Non-pigmented ciliary epithelial cell (primary cell): ENCODE measurements around the gene FGF10.

Experiments used
- DNase-seq: peaks from one replicate; pipeline ENCODE4 v3.0.0-alpha.2; 2010; ENCODE audit warnings: low read depth

FGF10 gene

DNA sequence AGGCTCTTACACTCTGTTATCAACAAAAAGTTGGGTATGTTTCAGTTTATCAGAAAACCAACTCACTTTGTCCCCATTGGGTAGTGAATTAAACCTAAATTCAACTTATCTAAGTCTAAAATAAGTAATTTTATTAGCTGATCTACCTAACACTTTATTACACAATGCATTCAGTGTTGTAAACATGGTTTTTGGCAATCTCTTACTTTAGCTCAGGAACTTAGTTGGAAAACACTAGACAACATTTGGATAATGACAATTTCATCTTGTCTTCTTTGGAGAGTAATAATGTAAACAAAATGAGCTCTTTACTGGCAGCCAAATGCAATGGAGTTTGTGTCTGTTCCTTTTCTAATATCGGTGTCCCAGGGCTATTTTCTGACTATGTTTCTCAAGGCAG is 33.0 kb downstream of the FGF10 start:
- no peak for DNase-seq

DNA sequence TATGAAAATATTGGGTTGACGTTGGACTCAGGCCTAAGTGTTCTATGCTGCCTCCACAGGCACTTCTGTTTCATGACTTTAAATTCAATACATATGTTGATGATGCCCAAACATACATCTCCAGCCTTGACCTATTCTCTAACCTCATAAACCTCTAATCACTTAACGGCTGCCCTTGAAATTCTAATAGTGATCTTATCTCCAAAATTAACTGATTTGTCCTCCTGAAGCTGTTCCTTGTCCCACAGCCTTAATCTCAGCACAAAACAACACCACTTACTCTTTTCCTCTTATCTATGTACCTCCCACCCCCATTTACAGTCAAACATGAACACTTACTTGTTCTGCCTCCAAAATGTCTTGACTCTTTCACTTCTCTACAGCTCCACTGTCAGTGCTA is 43.3 kb downstream of the FGF10 start:
- no peak for DNase-seq

DNA sequence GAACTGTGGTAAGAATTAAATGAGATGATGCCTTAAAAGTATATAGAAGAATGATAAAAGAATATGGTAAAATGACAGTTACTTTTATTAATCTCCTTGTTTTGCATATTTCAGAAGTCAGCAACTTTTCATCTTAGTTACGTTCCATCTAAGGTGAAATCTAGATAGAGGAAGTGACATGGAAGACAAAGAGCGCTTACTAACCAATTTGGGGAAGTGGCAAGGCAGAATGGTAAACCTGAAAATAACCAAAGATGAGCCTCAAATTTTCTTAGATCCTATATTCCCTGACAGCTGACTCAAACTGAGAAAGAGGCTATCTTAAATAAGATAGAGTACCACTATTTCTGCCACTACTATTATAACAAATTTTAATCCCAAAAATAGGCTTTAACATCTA is 52.5 kb downstream of the FGF10 start:
- no peak for DNase-seq

DNA sequence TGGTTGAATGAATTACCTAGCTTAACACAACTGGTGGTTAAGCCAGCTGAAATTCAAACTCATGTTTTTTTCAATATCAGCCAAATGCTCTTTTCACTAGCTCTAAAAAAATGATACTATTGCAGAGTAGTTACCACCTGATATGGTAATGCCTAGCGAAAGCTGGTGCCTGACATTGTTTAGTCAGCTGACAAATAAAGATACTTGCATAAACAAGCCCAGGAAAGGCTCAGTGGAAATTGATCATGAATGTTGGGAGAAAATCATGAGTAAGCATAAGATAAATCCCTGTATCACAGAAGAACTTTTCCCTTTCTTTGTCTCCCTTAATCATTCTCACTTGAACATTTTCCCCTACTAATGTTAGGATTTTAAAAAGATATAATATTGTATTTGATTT is 54.6 kb downstream of the FGF10 start:
- DNase-seq, result no peak

DNA sequence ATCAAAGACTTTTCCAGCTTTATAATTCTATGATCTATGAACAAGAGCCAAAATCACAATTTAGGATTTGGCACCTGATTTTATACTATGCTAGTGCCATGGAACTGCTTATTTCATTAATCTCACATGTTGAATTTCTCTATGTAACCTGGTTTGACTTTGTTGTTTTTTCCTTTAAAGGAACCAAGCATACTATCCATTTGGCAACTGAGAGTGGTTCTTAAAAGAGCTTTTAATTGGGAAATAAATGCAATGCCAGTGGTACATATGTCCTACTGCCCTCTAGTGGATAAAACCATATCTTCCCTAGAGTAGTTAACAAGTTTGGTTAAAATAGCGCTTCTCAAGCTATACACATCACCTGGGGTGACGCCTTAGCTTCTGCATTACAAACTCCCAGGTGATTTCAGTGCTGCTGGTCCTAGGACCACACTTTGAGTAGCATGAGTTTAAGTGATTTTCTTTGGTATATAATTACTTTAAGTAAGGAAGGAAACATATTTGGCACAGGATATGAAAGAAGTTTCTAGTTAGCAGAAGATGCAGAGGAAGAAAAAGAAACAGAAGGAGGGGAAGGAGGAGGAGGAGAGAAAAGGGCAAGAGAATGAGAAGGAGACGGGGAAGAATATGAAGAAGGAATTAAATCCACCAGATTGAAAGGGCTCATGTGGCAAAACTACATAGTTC is 56.8 kb downstream of the FGF10 start:
- peak; percentile 8 for DNase-seq

DNA sequence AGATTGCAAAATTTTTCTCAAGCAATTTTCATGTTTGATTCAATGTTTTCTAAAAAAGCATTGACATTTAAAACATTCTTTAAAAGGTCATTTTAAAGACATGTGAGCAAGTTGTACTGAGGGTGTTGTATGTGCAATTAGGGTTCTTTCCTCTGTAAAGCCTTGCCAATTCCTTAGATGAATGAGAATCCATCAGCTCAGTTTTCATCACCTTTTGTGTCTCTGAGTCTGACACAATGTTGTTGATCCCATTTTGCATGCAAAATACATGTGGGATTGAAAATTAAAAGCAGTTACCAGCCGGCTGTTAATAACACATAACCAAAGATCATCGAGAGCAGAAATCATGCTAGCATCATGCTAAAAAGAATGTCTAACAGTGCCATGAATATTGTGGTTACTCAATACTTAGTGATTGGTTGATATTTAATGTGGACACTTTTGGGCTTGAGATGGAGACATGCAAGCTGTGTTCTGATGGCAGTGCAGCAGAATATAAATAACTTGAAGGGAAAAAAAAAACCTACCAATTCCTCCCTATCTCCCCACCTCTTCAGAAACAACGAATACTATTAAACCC is 57.7 kb downstream of the FGF10 start:
- DNase-seq, result no peak

DNA sequence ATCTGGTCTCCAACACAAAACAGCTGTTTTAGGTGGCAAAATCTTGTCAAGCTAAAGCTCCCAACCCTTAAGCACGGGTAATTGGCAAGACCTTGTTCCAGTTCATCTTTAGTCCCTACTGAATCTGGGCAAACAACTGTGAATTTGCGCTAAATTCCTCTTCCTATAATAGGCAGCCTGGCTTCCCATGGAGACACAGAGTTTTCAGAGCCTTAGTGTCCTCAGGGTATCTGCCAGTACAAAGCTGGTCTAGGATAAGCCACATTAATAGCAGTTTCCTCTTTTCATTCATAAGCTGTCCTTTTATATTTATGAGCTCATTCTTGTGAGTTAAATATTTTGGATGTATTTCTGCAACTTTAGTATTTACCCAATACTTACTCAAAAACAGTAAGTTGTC is 59.5 kb downstream of the FGF10 start:
- no peak for DNase-seq

DNA sequence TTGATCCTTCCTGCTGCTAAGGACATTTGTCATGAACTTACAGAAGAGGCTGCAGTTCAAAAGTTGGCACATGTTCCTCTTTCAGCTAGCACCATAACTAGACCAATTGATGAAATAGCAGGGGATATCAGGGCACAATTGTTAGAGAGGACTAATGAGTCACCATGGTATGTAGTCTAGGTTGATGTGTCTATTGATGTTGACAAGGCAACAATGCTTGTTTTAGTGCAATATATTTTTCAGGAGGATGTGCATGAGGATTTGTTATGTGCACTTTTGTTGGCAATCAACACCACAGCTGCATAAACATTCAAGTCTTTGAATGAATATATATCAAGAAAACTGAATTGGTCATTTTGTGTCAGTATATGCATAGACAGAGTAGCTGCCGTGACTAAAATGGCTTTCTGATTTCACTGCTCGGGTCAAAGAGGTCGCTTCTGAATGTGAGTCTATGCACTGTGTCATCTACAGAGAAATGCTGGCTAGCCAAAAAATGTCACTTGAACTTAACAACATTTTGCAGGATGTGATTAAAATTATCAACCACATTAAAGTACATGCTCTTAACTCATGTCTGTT is 68.0 kb downstream of the FGF10 start:
- no peak for DNase-seq

DNA sequence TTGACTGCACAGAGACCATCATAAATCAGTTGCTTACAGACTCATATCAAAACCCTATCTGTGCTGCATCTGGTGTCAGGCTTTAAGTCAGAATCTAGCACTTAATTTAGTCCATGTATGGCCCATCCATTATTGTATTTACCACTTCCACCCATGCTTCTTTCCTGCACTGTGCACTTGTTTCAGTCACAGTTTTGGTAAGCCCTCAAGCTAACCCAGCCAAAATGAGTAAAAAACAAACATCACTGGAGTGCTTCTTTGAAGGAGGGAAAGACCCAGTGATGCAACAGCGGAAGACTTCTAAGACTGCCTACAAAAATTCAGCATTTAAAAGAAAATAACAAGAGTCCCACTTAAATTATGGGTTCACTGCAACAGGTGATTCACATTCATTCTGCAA is 69.0 kb downstream of the FGF10 start:
- no peak for DNase-seq

DNA sequence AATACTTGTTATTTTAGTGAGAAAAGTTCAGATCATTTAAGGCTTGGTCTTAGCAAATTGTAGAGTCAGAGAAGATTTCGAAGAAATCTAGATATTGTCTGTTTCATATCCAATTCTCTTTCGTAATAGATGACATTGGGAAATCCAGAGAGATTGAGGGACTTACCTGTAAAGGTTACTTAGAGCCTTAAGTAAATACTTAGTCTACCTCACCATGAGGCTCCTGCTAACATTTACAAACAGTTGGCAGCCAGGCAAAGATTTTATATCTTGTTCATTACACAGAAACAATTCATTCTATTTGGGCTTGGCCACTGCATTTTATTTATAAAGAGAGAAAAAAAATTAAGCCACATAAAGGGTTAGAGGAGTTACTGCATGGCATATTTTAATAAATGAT is 70.3 kb downstream of the FGF10 start:
- no peak for DNase-seq

DNA sequence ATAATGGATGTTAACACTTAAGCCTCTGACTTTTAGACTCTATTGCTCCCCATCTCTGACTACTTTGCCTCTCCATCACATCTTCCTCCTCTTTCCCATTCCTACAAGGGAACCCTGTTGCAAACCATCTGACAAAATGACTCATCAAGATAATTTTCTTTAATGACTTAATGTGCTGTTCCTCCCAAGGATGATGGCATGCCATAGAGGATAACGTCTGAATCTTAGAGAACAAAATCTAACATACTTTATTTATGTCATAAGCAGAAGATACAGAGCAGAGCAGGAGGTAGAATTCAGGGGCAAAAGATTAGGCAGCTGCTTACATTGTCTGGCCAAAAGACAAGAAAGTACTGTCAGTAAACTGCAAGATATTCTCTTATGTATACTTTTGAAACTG is 76.8 kb downstream of the FGF10 start:
- no peak for DNase-seq

DNA sequence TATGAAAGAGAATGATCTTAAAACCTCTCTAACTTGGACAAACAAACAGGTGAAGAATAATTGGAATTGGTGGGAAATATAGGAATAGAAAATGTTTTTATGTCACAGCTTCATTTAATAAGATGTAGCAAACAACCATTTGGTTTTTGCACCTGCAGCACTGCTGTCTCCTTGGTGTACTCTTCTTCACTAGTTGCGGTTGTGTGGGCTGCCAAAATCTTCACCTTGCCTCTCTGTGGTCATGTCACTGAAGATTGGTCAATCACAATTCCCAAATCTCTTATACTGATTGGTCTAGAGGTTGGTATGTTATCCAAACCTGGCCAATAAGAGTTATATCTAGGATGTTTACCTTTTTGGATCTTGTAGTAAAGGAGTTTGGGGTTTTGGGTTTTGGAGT is 88.7 kb downstream of the FGF10 start:
- no peak for DNase-seq

DNA sequence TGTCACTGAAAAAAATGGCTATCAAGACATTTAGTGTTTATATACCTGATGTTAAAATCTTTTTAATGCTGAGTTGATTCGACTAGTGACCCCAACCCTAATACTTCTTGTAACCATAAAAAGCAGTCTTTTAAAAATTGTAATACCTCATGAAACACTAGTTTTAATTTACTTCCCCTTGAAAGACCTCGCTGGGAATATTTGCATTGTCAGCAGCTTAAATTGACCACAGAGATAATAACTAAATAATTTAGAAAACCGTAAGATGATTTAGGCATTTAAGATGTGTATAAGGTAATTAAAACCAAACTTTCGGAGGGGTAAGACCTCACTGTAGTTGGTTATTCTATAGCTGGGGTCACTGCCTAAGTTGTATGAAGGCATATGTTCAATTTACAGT is 89.8 kb downstream of the FGF10 start:
- DNase-seq, result no peak

DNA sequence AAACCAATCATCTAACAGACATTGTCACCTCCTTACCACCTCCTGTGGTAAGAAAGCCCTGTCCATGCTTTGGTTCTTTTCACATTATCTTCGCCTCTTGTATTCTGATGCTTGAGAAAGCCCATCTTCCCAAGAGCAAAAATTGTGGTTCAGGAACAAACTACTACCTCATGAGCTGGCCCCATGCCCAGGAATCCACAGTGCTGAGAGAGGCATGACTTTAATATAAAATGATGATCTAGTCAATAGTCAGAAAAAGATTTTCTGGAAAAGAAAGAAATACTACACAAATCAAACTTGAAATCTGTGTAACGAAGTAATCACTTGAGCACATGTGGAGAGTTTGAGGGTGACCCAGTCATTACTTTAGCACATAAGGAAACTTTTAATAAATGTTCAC is 94.7 kb downstream of the FGF10 start:
- DNase-seq, result no peak

DNA sequence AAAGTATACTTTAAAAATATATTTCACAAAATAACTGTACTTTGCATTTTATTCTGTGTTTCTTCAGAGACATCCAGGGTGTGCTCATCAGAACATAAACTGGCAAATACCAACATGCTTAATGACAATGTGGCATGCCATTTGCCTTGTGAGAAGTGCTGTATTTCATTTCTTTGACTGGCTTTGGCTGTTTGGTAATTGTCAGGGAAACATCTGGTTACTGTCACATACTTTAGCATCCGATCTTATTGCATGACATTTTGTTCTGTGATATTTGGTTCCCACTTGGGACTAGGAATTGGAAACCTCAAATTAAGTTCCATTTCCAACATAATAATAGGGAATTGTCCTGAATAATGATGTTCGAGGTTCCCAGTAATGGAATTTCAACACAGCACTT is 96.5 kb downstream of the FGF10 start:
- DNase-seq, result no peak

DNA sequence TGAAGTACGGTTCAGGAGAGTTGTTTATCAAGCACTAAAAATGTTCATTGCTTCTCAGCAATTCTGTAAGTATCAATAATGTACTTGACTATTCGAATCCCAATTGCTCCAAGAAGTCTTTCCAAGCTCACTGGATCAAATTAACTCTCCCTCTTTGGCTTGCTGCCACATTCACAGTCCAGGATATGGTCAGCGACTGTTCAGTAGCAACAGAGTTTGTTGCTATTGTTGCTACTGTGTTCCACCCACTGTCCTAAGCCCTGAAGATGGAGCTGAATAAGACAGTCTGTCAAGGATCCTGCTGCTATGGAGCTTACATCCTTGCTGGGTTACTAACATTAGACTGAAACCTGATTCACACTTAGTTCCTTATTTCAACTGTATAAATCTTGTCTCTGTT is 110.8 kb downstream of the FGF10 start:
- no peak for DNase-seq

DNA sequence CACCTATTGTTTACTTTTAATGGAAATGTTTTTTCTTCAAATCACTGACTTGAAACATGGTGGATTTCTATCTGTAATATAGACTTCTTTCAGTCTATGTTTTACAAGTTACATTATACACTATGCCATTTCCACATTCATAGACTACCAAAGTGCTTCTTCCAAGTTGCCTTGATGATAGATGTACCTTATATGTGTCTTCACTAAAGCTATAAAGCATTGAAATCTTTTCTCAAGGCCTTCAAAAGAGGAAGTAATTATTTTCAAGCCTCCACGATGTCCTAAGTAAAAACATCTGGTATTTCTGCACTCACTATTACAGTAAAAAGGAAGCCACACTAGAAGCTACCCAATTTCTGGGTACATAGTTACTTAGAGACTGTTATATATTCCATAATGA is 113.3 kb downstream of the FGF10 start:
- DNase-seq, result no peak

DNA sequence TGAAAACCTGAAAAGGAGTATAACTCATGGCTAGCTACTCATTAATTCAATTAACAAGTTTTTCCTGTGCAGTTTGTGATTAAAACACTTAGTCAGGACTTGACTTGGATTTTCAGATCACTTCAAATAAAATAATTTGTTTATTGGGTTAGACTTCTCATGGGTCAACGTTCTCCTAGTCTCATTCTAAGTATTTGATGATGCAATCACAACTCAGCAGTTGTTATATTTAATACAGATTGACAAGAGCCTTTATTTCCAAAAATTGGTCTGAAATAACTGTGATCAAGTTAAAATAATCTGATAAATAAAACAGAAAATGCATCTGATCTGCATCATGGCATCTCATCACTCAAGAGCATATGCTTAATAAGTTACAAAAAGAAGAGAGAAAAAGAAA is 113.9 kb downstream of the FGF10 start:
- no peak for DNase-seq

DNA sequence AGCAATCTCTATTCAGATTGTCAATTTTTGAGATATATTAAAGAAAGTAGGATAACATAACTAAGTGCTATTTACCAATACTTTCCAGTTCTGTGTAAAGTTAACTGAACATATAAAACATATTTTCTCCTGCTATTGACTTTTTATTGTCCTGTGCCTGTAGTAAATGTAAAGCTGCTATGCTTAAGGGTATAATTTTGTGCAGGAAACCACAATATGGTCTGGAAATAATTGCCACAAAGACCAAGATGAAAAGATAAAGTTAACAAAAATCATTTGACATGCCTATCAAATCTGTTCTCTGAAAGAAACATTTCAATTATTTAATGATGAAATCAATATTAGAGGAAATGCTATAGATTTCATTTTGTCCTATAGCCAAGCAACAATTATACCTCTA is 121.3 kb downstream of the FGF10 start:
- no peak for DNase-seq

DNA sequence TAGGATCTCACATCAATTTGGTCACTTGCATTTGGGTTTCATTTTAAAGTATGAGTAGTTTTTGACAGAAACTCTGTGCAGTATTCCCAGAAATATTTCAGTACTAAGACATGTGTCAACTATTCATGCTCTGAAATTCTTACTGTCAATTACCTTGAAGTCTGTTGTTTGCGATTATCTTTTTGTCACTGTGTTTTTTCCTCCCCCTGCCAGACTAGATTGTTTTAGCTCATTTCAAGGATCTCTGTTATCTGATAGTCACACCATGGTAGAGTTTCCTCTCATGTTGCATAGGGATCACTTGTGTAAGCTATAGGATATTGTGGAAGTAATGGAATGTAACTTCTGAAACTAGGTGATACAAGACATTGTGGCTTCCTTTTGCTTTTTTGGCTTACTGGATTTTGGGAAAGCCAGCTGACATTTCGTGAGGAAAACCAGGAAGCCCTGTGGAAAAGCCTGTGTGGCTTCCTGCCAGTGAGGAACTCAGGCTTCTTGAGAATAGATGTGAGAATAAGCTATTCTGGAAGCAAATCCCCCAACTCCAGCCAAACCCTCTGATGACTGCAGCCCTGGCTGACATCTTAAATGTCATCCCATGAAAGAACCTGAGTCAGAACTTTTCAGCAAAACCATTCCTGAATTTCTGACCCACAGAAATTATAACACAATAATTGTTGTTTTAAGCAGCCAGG is 122.2 kb downstream of the FGF10 start:
- no peak for DNase-seq

DNA sequence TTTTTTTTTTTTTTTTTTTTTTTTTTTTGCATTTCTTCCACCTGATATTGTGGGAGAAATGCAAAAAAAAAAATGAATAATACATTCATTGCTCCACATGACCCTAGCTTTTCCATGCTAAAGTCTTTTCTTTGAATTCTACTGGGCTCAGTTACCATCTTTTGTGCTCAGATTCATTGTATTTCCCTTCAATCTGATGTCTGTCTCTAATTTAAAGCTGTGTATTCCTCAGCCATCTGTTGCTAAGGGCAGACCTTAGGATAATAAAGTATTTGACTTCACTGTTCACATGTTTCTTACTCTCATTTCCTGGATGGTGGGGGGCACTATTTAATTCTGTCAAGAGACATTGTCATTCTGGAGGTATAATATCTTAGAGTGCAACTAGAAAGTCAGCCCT is 123.5 kb downstream of the FGF10 start:
- no peak for DNase-seq

DNA sequence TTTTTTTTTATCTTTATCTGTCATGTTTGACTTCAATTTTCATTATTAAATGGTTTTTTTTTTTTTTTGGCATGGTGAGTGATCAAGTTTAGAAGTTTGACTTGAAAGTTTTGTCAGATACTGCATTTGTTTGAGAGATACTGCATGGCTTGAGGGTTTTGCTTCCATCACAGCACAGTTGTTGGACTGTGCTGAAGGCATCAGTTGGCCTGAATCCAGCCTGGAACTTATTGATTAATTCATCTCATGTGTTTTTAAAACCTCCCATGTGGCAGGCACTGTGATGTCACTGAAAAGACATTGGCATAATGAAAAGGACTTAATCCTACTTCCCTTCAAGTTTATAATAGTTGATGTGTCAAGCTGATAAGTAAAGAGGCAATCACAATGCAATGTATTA is 128.4 kb downstream of the FGF10 start:
- no peak for DNase-seq

DNA sequence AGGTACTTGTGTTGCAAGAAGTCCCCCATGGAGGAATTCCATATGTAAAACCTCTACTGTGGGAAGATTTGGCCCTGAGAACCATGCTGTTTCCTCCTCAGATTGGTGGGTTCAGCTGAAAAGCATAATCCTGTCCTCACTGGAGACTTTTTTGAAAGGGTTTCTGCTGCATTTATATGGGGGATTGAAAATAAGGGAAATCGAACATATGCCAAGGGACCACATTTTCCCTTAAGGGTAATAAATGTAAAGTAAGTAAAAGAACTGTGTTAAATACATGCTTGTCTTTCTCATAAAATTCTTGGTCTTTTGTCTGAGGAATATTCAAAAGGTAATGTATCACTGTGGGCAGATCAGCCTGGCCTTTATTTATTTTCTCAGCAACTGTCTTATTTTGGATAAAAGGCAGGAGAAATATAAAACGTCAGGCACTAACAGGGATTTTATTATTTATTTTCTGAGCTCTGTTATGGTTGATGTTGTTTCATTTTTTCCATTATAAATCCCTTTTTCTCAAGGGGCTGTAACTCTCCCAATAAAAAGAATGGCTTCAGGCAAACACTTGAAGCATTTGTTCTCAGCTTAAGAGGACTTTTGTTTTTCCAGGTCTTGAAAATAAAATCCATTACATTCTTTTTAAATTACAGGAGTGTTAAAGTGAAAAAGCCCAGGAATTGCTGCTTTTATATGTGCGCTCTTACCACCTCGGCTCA is 131.4 kb downstream of the FGF10 start:
- no peak for DNase-seq
